ENCODE measurements around the gene SDHB.

Gene SDHB

GRCh38 chr1:16969651-16970050 lies 84.2 kb downstream of the SDHB start:
- no peak overlapping the region for H3K27ac ChIP-seq
- TF ChIP-seq ZFX (IDR thresholded peaks at IDR 0.05) = no peak
- TF ChIP-seq, protein P1, sequence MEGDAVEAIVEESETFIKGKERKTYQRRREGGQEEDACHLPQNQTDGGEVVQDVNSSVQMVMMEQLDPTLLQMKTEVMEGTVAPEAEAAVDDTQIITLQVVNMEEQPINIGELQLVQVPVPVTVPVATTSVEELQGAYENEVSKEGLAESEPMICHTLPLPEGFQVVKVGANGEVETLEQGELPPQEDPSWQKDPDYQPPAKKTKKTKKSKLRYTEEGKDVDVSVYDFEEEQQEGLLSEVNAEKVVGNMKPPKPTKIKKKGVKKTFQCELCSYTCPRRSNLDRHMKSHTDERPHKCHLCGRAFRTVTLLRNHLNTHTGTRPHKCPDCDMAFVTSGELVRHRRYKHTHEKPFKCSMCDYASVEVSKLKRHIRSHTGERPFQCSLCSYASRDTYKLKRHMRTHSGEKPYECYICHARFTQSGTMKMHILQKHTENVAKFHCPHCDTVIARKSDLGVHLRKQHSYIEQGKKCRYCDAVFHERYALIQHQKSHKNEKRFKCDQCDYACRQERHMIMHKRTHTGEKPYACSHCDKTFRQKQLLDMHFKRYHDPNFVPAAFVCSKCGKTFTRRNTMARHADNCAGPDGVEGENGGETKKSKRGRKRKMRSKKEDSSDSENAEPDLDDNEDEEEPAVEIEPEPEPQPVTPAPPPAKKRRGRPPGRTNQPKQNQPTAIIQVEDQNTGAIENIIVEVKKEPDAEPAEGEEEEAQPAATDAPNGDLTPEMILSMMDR (conservative IDR thresholded peaks at IDR 0.05) = no peak

DNA sequence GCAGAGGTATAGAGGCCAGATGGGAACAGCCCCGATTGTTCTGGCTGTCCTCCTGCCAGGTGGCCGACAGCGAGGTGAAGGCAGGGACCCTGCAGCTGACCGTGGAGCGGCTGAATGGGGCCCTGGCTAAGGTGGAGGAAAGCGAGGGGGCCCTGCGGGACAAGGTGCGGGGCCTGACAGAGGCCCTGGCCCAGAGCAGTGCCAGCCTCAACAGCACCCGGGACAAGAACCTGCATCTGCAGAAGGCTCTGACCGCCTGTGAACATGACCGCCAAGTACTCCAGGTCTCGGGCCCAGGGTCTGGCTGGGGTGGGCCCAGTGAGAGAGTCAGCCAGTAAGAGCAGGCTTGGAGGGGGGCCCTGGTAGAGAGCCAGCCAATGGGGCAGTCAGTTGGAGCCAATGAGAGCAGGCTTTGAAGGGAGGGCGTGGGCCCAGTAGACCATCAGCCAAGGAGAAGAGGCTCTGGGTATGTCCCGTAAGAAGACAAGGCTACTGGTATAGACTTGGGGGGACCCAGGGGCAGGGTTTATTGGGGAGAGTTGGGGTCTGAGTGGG lies 84.7 kb downstream of the SDHB start:
- no peak overlapping the region for H3K27ac ChIP-seq
- TF ChIP-seq, protein P1 (conservative IDR thresholded peaks at IDR 0.05) = no peak
- no peak for TF ChIP-seq ZFX (IDR thresholded peaks at IDR 0.05)

Measured in C4-2B (cell line).